GM10248 (cell line): Measurements from ENCODE around the gene SMPX.

Experiments
- CTCF ChIA-PET: fragments of 300-600 bp; sonication (Branson Sonifier 250); formaldehyde crosslinking; extraction: SDS; loops from one replicate; lab custom pipeline; 2021; ENCODE audit warnings: antibody characterized with exemption; lab: Yijun Ruan, JAX
- POLR2A ChIA-PET: fragments of 350-650 bp; sonication (Branson Sonifier 250); formaldehyde crosslinking; extraction: SDS; loops from one replicate; lab custom pipeline; 2020; ENCODE audit warnings: antibody characterized with exemption; lab: Yijun Ruan, JAX
- DNase-seq: peaks from one replicate; pipeline ENCODE4 v3.0.0; 2012; ENCODE audit errors: extremely low spot score
- CTCF ChIP-seq: IDR thresholded peaks from 2 replicates; pipeline ENCODE4 v1.5.1; 2012; ENCODE audit warnings: mild to moderate bottlenecking, low read depth; ENCODE audit errors: extremely low read depth, missing control alignments, control extremely low read depth

The SMPX gene

DNA sequence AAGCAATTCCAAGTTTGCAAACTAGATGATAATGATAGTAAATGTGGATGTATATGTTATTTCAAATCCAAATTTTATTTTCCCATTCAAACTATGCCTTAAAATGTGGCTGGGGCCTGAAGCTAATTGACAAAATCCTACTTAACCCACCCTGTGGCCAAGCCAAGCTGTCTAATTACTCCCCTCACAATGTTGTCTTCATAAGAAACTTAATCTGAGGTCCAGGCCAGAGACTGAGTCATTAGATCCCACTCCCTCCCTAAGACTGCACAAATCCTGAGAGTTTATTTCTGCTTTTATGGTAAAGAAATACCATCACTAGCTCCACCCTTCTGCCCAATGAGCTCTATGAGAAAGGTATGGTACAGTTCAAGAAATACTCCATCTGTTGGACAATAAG, 16.6 kb downstream of the SMPX start:
- TF ChIP-seq CTCF = no peak
- POLR2A ChIA-PET = no interaction called here
- no peak for DNase-seq
- CTCF ChIA-PET = interaction anchor here (1.0 kb wide), 1 partner anchor 1212 kb away, joined by 3 read pairs; no protein-coding TSS in a partner anchor

- TF ChIP-seq CTCF = no peak
- DNase-seq = no peak
- POLR2A ChIA-PET = no interaction called here
- CTCF ChIA-PET = interaction anchor here (1.0 kb wide), 1 partner anchor 1211 kb away, joined by 3 read pairs; no protein-coding TSS in a partner anchor
Measured at GRCh38 chrX:21740329-21741274, 17.3 kb downstream of the SMPX start.

DNA sequence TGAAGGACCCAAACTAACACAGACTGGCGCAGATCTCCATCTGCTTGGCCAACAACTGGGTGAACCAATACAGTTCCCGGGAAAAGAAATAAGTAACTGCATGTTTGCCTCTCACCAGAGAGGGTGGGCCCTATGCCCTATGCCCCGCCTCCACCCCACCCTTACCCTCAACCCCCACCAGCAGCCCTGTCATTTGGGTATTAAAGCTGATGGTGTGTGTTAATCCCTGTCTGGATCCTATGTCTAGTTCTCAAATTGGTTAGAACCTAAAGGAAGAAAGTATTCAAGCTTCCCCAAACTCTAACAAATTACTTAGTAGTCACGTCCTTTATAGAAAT, 19.0 kb downstream of the SMPX start:
- ChIA-PET POLR2A (no interaction called here), CTCF (interaction anchor here (1.3 kb wide), 1 partner anchor 1208 kb away, joined by 3 read pairs; no protein-coding TSS in a partner anchor)
- DNase-seq = no peak
- TF ChIP-seq CTCF = no peak

DNA sequence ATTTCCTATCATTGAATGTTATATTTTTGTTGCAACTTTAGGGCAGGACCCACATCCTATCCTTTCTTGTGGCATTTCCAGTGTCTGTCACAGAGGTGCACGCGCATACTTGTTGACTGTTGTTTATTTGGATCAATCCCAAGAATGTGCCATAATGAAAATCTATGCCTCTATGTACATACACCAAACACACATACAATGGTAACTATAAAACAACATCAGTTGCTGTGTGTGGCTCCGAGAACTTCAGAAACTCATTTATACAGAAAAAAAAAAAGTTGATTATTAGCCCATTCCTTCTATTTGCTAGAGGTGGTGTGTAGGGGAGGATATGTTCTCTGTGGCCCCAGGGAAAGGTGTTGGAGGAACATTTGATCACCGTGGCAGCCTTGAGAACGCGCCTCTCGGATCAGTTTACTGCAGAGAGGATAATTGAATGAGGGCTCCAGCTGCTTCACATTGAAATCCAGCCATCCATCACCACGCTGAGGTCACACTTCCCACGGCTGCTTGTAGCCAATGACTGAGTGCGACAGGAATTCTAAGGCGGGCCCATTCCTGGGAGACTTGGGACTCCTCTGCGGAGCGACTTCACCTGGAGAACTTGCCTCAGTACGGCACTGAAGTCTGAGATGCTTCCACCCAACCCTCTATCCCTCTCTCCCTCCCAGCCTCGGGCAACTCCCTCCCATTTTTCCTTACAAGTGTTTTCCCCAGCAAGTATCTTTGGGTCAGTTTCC, 19.5 kb downstream of the SMPX start:
- ChIA-PET CTCF (interaction anchor here (1.3 kb wide), 1 partner anchor 1208 kb away, joined by 3 read pairs; no protein-coding TSS in a partner anchor), POLR2A (no interaction called here)
- TF ChIP-seq CTCF = no peak
- no peak for DNase-seq

DNA sequence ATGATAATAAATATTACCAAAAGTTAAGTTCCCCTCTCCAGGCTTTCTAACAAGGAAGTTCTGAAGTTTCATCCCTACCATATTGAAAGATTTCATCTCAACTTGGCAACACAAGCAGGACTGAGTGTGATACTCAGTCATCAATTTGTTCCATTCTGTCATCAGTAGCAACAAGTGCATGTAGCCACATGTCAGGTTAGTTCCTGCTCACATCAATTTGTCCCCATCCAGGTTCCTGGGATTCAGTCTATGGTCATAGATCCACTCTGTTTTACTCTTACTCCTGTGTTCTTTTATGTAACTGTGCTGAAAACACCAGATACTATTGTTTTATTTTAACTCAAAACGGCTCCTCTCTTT, 22.2 kb downstream of the SMPX start:
- no peak for DNase-seq
- ChIA-PET POLR2A (no interaction called here), CTCF (no interaction called here)
- TF ChIP-seq CTCF = no peak

- no peak for TF ChIP-seq CTCF
- ChIA-PET CTCF (no interaction called here), POLR2A (no interaction called here)
- DNase-seq = no peak
Measured at GRCh38 chrX:21735038-21735767, 22.7 kb downstream of the SMPX start.
